Peyer's patch (tissue), 4 donors: ENCODE results near the gene GPBP1. TPM values are rescaled to one million over a fixed set of nuclear protein-coding genes. Genes with fewer than 3 reads are reported as not detected.

Experiments
- DNase-seq, 3 donors: peaks; one replicate each; pipeline ENCODE4 v3.0.0-alpha.2; 2017 to 2019
- H3K27ac ChIP-seq, 4 donors: fragments of 200-600 bp; sonication (generic); one replicate each; pipeline ENCODE4 v1.5.1; 2016 to 2019
- H3K27me3 ChIP-seq, 2 donors: fragments of 200-600 bp; sonication (generic); one replicate each; pipeline ENCODE4 v1.5.1; 2019
- H3K36me3 ChIP-seq, 3 donors: fragments of 200-600 bp; sonication (generic); one replicate each; pipeline ENCODE4 v1.5.1; 2016 to 2019
- H3K4me1 ChIP-seq, 4 donors: fragments of 200-600 bp; sonication (generic); one replicate each; pipeline ENCODE4 v1.5.1; 2016 to 2019
- H3K4me3 ChIP-seq, 4 donors: fragments of 200-600 bp; sonication (generic); 1 replicate in 3 of 4; 2 replicates in 1 of 4; pipeline ENCODE4 v1.5.1; 2016 to 2019; ENCODE audit warnings: mild to moderate bottlenecking in 1 of 4
- H3K9me3 ChIP-seq, 4 donors: fragments of 200-600 bp; sonication (generic); one replicate each; pipeline ENCODE4 v1.5.1; 2016 to 2019; ENCODE audit warnings: mild to moderate bottlenecking in 1 of 4
- POLR2A ChIP-seq, 2 donors: fragments of 450-650 bp; IDR thresholded peaks; one replicate each; pipeline ENCODE4 v1.5.1; 2017; ENCODE audit warnings: antibody characterized with exemption in 2 of 2, mild to moderate bottlenecking in 2 of 2, moderate library complexity in 2 of 2
- total RNA-seq, 4 donors: library from RNA; depleted of rRNA; stranded (reverse); fragments of >200 nt; gene quantifications; one replicate each; pipeline ENCODE4 v1.1.0, GENCODE V29; 2016
- TF ChIP-seq, protein P1 (sequence below), 6 experiments: fragments of 450-650 bp in 4 of 6; fragments of 200-600 bp in 2 of 6; sonication (generic) in 1 of 6; IDR thresholded peaks; one replicate each; pipeline ENCODE4 v1.5.1; 2017 to 2019; ENCODE audit warnings: antibody characterized with exemption in 6 of 6, mild to moderate bottlenecking in 3 of 6, moderate library complexity in 1 of 6

The GPBP1 gene
- total RNA-seq, 4 donors from 2014 or later, result 67.0 to 191 (median 81.7) TPM

DNA sequence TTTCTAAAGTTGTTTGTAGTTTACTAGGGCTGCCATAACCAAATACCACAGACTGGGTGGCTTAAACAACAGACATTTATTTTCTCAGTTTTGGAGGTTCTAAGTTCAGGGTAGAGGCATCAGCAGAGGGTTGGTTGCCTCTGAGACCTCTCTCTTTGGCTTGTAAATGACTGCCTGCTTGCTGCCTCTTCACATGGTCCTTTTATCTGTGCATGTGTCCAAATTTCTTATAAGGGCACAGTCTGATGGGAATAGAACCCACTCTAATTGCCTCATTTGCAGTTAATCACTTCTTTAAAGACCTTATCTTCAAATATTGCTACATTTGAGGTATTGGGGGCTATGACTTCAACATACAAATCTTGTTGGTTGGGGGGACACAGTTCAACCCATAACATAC, 36.8 kb downstream of the GPBP1 start:
- H3K4me3 ChIP-seq, result no peak overlapping the region
- H3K27me3 ChIP-seq, result no peaks in the 10 kb centered on the region
- TF ChIP-seq, protein P1, sequence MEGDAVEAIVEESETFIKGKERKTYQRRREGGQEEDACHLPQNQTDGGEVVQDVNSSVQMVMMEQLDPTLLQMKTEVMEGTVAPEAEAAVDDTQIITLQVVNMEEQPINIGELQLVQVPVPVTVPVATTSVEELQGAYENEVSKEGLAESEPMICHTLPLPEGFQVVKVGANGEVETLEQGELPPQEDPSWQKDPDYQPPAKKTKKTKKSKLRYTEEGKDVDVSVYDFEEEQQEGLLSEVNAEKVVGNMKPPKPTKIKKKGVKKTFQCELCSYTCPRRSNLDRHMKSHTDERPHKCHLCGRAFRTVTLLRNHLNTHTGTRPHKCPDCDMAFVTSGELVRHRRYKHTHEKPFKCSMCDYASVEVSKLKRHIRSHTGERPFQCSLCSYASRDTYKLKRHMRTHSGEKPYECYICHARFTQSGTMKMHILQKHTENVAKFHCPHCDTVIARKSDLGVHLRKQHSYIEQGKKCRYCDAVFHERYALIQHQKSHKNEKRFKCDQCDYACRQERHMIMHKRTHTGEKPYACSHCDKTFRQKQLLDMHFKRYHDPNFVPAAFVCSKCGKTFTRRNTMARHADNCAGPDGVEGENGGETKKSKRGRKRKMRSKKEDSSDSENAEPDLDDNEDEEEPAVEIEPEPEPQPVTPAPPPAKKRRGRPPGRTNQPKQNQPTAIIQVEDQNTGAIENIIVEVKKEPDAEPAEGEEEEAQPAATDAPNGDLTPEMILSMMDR (IDR thresholded peaks at IDR 0.05), result no peak
- no peak for TF ChIP-seq POLR2A (IDR thresholded peaks at IDR 0.05)
- no peaks in the 10 kb centered on the region for H3K9me3 ChIP-seq
- peaks cover 0 to 6% (median 2%) of the 10 kb centered on the region in 4 donors for H3K4me1 ChIP-seq
- no peak overlapping the region for H3K27ac ChIP-seq
- H3K36me3 ChIP-seq, result peaks cover 0 to 19% (median 0%) of the 10 kb centered on the region in 3 donors
- DNase-seq, result no peak

DNA sequence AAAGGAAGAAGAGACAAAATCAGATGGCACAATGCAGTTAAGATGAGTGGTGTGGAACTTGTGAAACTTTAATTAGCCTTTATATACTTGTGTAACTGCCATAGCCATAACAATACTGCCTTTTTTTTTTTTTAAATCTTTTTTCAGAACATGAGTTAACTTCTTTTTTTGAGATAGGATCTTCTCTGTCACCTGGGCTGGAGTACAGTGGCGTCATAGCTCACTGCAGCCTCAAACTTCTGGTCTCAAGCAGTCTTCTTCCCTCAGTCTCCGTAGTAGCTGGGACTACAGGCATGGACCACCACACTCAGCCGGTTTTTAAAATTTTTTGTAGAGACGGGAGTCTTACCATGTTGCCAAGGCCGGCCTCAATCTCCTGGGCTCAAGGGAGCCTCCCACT, 37.2 kb downstream of the GPBP1 start:
- Histone ChIP-seq H3K4me3 (no peak overlapping the region), H3K27me3 (no peaks in the 10 kb centered on the region), H3K36me3 (peaks cover 0 to 22% (median 0%) of the 10 kb centered on the region in 3 donors), H3K27ac (no peak overlapping the region), H3K9me3 (no peaks in the 10 kb centered on the region), H3K4me1 (peaks cover 0 to 6% (median 2%) of the 10 kb centered on the region in 4 donors)
- DNase-seq, result no peak
- TF ChIP-seq, protein P1 (IDR thresholded peaks at IDR 0.05), result no peak

DNA sequence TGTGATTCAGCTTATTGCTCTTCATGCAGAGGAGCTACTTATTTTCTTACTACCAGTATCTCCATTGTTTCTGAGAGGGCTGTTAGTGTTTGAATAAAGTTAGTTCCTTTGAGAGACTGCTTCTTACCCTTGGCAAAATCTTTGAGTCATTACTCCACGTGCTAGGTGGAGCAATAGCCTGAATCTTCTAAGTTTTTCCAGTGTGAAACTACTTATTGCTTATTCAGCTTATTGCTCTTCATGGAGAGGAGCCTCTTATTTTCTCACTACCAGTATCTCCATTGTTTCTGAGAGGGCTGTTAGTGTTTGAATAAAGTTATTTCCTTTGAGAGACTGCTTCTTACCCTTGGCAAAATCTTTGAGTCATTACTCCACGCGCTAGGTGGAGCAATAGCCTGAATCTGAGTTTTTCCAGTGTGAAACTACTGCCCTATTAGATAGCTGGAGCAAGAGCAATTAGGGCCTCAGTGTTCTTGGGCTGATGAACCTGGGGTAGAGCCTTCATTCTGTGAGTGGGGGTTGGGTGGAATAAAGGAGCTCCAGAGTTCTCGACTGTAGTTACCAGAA, 41.9 kb downstream of the GPBP1 start:
- no peak for DNase-seq
- H3K4me1 ChIP-seq, result no peaks in the 10 kb centered on the region
- no peaks in the 10 kb centered on the region for H3K9me3 ChIP-seq
- no peak overlapping the region for H3K4me3 ChIP-seq
- H3K27me3 ChIP-seq, result no peaks in the 10 kb centered on the region
- H3K27ac ChIP-seq, result no peak overlapping the region
- peaks cover 0 to 32% (median 0%) of the 10 kb centered on the region in 3 donors for H3K36me3 ChIP-seq
- TF ChIP-seq, protein P1 (IDR thresholded peaks at IDR 0.05), result no peak
- TF ChIP-seq POLR2A (IDR thresholded peaks at IDR 0.05), result no peak

DNA sequence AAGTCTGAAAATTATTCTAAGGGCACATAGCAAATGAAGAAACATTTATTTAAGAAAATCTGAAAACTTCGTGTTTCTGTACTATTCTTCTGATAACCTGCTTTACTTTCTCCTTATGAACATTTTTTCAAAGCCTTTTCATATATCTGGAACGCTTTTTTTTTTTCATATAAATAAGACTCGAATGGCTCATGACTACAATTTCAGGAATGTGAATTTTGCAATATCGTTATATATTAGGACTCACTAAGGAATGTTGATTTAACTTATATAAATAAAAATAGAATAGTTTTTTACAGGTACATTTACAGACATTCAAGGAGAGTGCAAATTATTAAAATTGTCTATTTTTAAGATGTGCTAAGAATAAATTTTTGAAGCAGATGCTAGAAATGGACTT, 42.9 kb downstream of the GPBP1 start:
- Histone ChIP-seq H3K4me1 (no peaks in the 10 kb centered on the region), H3K4me3 (no peak overlapping the region), H3K27me3 (no peaks in the 10 kb centered on the region), H3K27ac (no peak overlapping the region), H3K9me3 (no peaks in the 10 kb centered on the region), H3K36me3 (peaks cover 0 to 32% (median 0%) of the 10 kb centered on the region in 3 donors)
- DNase-seq, result no peak
- TF ChIP-seq, protein P1 (IDR thresholded peaks at IDR 0.05), result no peak
- no peak for TF ChIP-seq POLR2A (IDR thresholded peaks at IDR 0.05)

DNA sequence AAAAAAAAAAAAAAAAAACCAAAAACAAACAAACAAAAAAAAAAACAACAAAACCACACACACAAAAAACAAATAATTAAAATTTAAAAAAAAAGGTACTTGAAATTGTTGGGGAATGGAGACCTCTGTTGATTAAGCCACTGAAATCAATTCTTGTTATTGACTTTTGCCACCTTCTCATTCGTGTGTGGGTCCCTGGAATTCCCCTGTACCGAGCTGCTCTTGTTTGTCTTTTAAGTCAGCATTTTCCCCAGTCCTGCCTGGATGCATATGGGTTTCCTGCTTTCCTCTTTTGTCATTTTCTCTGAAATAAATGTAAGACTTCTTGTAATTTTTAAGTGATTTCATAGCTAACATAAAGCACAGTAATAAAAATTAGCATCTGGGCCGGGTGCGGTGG, 45.5 kb downstream of the GPBP1 start:
- Histone ChIP-seq H3K4me1 (no peaks in the 10 kb centered on the region), H3K27ac (no peak overlapping the region), H3K9me3 (no peaks in the 10 kb centered on the region), H3K4me3 (no peak overlapping the region), H3K27me3 (no peaks in the 10 kb centered on the region), H3K36me3 (peaks cover 0 to 25% (median 0%) of the 10 kb centered on the region in 3 donors)
- DNase-seq, result no peak
- no peak for TF ChIP-seq POLR2A (IDR thresholded peaks at IDR 0.05)
- TF ChIP-seq, protein P1 (IDR thresholded peaks at IDR 0.05), result no peak
